HG02759 (cell line): ENCODE results near the gene ST3GAL3.

Experiments used
- ATAC-seq: cut with Tn5 transposase; IDR thresholded peaks from one replicate; pipeline ENCODE4 v1.9.1; 2021; ENCODE audit warnings: mild to moderate bottlenecking, moderate library complexity; ENCODE audit not compliant: unreplicated experiment

The ST3GAL3 gene

GRCh38 chr1:43872280-43872679, 164.9 kb downstream of the ST3GAL3 start:
- ATAC-seq = no peak

- no peak for ATAC-seq
Measured at GRCh38 chr1:43873851-43874250, 166.5 kb downstream of the ST3GAL3 start.

GRCh38 chr1:43874716-43875115, 167.4 kb downstream of the ST3GAL3 start:
- ATAC-seq = no peak

DNA sequence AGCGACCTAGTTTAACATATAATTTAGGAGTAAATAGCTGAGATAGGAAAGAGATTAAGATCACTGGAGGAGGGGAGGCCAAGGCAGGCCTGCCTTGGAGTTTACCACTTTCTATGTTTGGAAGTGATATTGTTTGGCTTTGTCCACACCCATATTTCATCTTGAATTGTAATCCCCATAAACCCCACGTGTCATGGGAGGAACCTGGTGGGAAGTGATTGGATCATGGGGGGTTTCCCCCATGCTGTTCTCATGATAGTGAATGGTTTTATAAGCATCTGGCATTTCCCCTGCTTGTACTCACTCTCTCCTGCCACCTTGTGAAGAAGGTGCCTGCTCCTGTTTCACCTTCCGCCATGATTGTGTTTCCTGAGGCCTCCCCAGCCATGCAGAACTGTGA, 168.0 kb downstream of the ST3GAL3 start:
- no peak for ATAC-seq

- ATAC-seq = no peak
Measured at GRCh38 chr1:43877101-43877500, 169.8 kb downstream of the ST3GAL3 start.

GRCh38 chr1:43878440-43878839, 171.1 kb downstream of the ST3GAL3 start:
- ATAC-seq = no peak

- ATAC-seq = no peak
Measured at GRCh38 chr1:43878854-43879253, 171.5 kb downstream of the ST3GAL3 start.

- no peak for ATAC-seq
Measured at GRCh38 chr1:43879414-43879813, 172.1 kb downstream of the ST3GAL3 start.

DNA sequence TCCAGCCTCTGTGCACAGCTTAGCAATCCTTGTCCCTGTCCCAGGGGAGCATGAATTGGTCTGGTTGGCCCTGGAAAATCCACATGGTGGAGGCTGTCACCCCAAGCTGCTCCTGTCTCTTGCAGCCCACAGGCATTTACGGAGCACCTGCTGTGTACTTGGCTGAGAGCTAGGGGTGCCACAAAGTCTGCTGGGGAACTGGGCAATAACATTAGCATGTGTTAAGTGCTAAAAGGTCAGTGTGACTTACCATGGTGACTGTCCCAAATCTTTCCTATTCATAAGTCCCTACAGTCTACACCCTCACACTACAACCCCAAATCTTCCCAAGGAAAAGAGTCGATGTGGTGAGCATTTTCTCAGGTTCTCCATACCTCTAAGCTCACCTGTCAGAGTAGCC, 172.7 kb downstream of the ST3GAL3 start:
- no peak for ATAC-seq

- no peak for ATAC-seq
Measured at GRCh38 chr1:43880604-43881003, 173.3 kb downstream of the ST3GAL3 start.

- no peak for ATAC-seq
Measured at GRCh38 chr1:43881415-43881814, 174.1 kb downstream of the ST3GAL3 start.

GRCh38 chr1:43882763-43883162, 175.4 kb downstream of the ST3GAL3 start:
- no peak for ATAC-seq

- no peak for ATAC-seq
Measured at GRCh38 chr1:43883321-43883720, 176.0 kb downstream of the ST3GAL3 start.

- ATAC-seq = no peak
Measured at GRCh38 chr1:43885279-43885801, 178.0 kb downstream of the ST3GAL3 start.

DNA sequence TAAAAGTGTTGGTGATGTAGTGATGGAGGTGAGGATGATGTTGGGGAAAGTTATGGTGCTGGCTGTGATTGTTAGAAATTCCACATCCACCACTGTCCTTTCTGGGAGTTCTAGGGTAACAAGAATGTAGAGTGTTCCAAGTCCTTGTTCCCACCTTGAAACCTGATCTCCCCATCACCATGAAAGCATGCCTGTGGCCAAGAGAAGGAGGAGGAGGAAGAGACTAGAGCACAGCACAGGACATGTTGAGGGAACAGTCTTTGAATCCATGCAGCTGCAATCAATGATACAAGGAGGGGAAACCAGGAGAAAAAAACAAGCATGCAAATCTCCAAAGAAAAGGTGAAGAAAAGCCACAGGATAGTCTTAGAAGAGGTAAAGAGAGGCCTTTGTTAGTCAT, 180.4 kb downstream of the ST3GAL3 start:
- ATAC-seq = no peak

DNA sequence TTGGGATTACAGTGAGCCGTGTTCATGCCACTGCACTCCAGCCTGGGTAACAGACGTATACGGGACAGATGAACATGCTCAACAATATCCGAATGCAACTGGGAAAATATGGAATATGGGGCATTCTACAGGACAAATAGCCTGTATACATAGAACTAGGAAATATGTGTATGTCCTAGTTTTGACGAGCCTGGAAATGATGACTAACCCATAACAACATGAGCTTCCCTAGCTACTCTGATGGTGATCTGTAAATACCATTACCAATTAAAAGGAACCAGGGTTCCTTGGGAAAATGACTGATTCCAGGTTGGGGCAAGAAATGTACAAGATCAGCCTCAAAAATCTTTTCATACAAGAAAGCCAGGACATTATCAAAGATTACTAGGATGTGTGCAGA, 183.5 kb downstream of the ST3GAL3 start:
- ATAC-seq = no peak

DNA sequence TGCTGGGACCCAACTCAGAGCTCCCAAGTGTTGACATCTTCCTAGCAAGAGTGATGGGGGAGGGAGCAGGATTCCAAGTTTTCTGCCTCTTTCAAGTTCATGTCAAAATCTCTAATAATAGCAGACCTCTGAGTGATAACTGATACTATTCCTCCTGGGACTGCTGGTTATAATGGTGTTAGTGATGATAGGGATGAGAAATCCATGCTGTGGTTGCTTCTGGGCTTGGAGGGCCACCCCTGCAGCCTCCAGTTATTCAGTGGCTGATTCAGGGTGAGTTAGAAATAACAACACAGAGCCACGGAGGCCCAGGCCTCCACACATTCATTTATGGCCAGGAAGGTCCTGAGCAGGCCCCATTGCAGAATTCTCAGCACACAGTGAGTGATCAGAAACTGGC, 185.7 kb downstream of the ST3GAL3 start:
- ATAC-seq = no peak

- ATAC-seq = no peak
Measured at GRCh38 chr1:43898981-43899380, 191.6 kb downstream of the ST3GAL3 start.

DNA sequence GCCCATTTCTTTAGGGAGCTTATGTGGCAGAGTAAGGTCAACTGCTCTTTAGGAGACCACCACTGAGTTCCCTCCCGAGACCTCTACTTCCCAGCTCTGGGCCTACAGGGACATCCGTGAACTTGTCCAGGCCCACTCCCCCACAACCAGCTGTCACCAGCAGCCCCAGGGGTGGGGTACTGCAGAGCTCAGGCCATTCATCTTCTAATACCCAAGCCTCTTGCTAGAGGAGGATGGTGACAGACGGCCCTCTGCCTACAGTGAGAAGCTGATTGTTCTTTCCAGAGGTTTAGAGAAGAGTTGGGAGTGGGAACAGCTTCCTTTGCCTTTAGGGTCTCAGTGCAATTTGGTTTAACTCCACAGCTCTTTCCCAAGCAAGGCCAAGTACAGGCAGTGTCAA, 193.1 kb downstream of the ST3GAL3 start:
- ATAC-seq = no peak

DNA sequence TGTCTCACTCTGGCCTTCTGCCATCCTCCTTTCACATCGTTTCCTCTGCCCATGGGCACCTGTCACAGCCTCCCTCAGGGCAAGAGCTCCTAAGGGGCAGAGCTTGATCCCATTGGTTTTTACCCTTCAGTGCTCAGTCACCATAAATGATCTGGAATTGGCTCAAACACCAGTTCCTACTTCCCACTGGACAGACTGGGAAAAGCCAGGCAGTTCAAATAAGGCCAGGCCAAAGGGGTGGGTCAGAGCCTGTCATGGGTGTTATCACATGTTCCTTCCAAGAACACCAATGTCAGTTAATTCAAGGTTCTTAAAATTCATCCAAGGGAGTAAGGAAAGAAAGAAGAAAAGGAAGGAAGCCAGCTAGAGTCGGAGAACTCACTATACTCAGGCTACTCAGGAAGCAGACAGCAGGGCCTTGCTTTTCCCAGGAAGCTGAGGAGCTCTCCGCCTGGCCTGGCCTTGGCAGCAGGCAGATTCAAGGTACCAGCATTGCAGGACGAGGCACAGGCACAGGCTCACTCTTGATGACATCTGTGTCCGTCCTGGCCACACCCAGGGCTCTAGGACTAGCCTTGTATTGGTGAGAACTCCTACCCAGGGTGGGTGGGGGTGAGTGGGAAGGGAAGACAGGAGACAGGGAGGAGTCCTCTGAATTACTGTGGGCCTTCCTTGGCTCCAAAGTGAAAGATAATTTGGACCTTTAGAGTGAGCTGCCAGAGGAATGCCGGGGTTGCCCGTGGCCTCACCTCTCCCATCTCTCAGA, 194.0 kb downstream of the ST3GAL3 start:
- no peak for ATAC-seq

DNA sequence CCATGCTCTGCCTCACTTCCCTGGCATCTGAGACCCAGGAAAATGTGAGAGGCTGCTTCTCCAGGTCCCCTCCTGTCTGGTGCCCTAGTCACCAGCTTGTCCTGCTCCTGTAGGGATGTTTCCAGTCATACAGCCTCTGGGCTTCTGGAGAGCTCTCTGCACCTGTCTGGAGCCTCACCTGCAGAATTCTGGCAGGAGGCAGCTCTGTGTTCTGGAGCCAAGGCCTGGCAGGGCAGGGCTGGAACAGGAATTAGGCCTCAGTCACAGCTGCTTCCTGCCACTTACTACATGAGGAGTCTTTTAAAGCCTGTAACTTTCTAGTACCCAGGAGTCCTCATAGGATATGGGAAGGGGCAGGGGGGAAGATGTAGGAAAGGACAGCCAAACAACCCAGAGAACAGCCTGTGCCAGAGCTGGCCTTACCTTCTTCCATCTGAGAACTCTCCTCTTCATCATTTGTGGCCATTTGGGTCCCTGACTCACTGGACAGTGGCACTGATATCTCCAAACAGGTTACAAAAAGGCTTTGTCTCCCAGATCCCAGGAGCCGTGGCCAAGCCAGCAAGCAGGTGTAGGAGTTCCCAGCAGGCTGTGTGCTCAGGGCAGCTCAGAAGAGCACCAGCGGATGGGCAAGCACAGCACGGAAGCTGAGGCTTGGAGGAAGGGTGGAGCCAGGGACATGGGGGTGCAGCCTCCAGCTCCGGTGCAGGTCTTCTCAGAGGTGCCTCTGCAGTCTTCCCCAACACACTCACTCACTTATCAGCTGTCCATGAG, 194.9 kb downstream of the ST3GAL3 start:
- ATAC-seq = no peak
